ENCODE data around the gene MTRF1. TPM values are rescaled to one million over a fixed set of nuclear protein-coding genes. Genes with fewer than 3 reads are reported as not detected.

The MTRF1 gene
- total RNA-seq, 4 donors from 2014 or later, result 9.3 to 22.2 (median 12.0) TPM

DNA sequence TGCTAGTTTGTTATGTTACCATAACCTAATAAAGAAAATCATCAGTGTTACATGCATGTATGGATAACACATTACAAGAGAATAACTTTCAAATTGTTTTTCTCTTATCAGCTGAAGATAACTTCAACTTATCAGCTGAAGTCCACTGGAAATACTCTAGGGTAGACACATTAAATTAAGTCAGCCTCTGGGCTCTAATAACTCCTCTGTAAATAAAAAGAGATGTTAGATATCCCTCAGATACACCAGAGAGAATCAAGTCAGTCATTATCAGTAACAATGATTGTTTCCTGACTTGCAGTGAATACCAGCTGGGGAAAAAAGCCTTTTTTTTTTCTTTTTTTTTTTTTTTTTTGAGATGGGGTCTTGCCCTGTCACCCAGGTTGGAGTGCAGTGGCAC lies 67.4 kb downstream of the MTRF1 start:
- H3K27me3 ChIP-seq, result no peaks in the 10 kb centered on the region
- intact Hi-C loops (cut with DNase I), result no loop called here
- no peaks in the 10 kb centered on the region for H3K9me3 ChIP-seq
- H3K4me1 ChIP-seq, result peaks cover 2 to 15% of the 10 kb centered on the region in 2 donors
- H3K36me3 ChIP-seq, result no peaks in the 10 kb centered on the region
- TF ChIP-seq POLR2A (IDR thresholded peaks at IDR 0.05), result no peak
- TF ChIP-seq, protein P1, sequence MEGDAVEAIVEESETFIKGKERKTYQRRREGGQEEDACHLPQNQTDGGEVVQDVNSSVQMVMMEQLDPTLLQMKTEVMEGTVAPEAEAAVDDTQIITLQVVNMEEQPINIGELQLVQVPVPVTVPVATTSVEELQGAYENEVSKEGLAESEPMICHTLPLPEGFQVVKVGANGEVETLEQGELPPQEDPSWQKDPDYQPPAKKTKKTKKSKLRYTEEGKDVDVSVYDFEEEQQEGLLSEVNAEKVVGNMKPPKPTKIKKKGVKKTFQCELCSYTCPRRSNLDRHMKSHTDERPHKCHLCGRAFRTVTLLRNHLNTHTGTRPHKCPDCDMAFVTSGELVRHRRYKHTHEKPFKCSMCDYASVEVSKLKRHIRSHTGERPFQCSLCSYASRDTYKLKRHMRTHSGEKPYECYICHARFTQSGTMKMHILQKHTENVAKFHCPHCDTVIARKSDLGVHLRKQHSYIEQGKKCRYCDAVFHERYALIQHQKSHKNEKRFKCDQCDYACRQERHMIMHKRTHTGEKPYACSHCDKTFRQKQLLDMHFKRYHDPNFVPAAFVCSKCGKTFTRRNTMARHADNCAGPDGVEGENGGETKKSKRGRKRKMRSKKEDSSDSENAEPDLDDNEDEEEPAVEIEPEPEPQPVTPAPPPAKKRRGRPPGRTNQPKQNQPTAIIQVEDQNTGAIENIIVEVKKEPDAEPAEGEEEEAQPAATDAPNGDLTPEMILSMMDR (IDR thresholded peaks at IDR 0.05), result no peak
- no peak overlapping the region for H3K4me3 ChIP-seq (replicated peaks in 1 of 3)
- no peak overlapping the region for H3K27ac ChIP-seq
- no peak for DNase-seq

GRCh38 chr13:41193919-41194824 lies 69.2 kb downstream of the MTRF1 start, which contains the start of gene KBTBD7:
KBTBD7 (minus strand) TSS chr13:41194569; CDS start chr13:41194257, 312 bp downstream.
- TF ChIP-seq POLR2A (IDR thresholded peaks at IDR 0.05), result peak in 1 of 2 donors; percentile 75
- TF ChIP-seq, protein P1 (IDR thresholded peaks at IDR 0.05), result peak in 1 of 6 experiments; percentile 21
- 9 to 16% methylated on average over 18 to 21 of the region's 66 CpGs for WGBS, 2 donors
- peak; percentile 88 to 93 for DNase-seq
- H3K4me1 ChIP-seq, result peaks cover 6 to 25% of the 10 kb centered on the region in 2 donors
- H3K27ac ChIP-seq, result peak within 1 kb of the TSS; percentile 11 to 61 (median 36)
- intact Hi-C loops (cut with DNase I), result no loop called here
- no peaks in the 10 kb centered on the region for H3K27me3 ChIP-seq
- peak within 1 kb of the TSS; percentile 29 to 69 (median 53) for H3K4me3 ChIP-seq (replicated peaks in 1 of 3)
- H3K9me3 ChIP-seq, result no peaks in the 10 kb centered on the region
- no peaks in the 10 kb centered on the region for H3K36me3 ChIP-seq

DNA sequence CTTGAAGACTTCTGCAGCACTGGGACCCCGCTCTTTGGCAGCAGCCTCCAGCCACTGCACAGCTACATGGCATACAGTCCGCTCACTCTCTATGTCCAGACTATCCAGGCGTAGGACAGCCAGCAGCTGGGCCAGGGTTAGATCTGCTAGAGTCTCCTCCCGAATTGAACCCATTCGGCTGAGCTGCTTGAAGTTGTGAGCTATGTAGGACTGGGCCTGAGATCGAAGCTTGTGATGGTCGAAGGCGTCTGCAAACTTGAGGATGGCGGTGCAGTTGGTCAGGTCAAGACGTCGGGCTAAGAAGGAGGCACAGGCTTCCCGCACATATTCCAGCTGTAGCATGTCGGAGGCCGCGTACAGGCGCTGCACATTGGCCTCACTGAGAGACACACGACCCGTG lies 69.9 kb downstream of the MTRF1 start:
- Histone ChIP-seq H3K4me3 (replicated peaks in 1 of 3) (peak overlapping the region in 1 of 3 donors; percentile 53), H3K27ac (peak overlapping the region in 1 of 3 donors; percentile 61), H3K4me1 (peaks cover 6 to 25% of the 10 kb centered on the region in 2 donors), H3K36me3 (no peaks in the 10 kb centered on the region), H3K9me3 (no peaks in the 10 kb centered on the region), H3K27me3 (no peaks in the 10 kb centered on the region)
- DNase-seq, result peak in 1 of 2 donors; percentile 3
- WGBS, 2 donors, result 97% methylated on average over 17 to 18 of the region's 18 CpGs
- TF ChIP-seq, protein P1 (IDR thresholded peaks at IDR 0.05), result no peak
- TF ChIP-seq POLR2A (IDR thresholded peaks at IDR 0.05), result no peak
- intact Hi-C loops (cut with DNase I), result no loop called here

DNA sequence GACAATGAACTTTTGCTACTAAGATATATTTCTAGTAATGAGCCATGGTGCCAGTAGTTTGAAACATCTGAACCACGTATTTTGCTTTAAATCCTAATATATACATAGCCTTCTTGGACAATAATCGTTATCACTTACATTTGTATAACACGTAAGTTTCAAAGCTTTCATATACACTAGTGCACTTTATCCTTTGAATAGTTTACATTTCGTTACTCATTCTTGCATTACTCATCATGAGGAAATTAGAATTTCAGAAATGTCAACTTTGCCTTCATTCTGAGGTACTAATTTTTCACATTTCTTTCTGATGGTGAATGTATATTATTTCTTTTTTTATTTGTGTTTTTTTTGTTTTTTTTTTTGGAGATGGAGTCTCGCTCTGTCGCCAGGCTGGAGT lies 74.8 kb downstream of the MTRF1 start:
- no peak for DNase-seq
- Histone ChIP-seq H3K27me3 (no peaks in the 10 kb centered on the region), H3K9me3 (no peaks in the 10 kb centered on the region), H3K4me1 (peaks cover 6 to 22% of the 10 kb centered on the region in 2 donors), H3K27ac (no peak overlapping the region), H3K36me3 (no peaks in the 10 kb centered on the region), H3K4me3 (replicated peaks in 1 of 3) (no peak overlapping the region)
- WGBS, 2 donors, result 96 to 97% methylated on average over 6 of the region's 6 CpGs
- TF ChIP-seq, protein P1 (IDR thresholded peaks at IDR 0.05), result no peak
- no peak for TF ChIP-seq POLR2A (IDR thresholded peaks at IDR 0.05)
- intact Hi-C loops (cut with DNase I), result no loop called here

- no peak for DNase-seq
- peaks cover 6 to 10% of the 10 kb centered on the region in 2 donors for H3K4me1 ChIP-seq
- H3K27ac ChIP-seq, result no peak overlapping the region
- H3K4me3 ChIP-seq (replicated peaks in 1 of 3), result no peak overlapping the region
- intact Hi-C loops (cut with DNase I), result no loop called here
- TF ChIP-seq, protein P1 (IDR thresholded peaks at IDR 0.05), result no peak
- no peak for TF ChIP-seq POLR2A (IDR thresholded peaks at IDR 0.05)
- no peaks in the 10 kb centered on the region for H3K27me3 ChIP-seq
- no peaks in the 10 kb centered on the region for H3K9me3 ChIP-seq
- 90 to 97% methylated on average over 3 of the region's 3 CpGs for WGBS, 2 donors
- H3K36me3 ChIP-seq, result no peaks in the 10 kb centered on the region
Observed at GRCh38 chr13:41186481-41186880, 76.9 kb downstream of the MTRF1 start.

Data from thyroid gland (tissue), 4 donors.